Uterus (tissue), 2 donors: ENCODE results near the gene INPPL1.

ENCODE experiments used
- POLR2A ChIP-seq, 2 donors: fragments of 450-650 bp; IDR thresholded peaks; one replicate each; pipeline ENCODE4 v1.6.1; 2016; ENCODE audit warnings: antibody characterized with exemption in 2 of 2, mild to moderate bottlenecking in 1 of 2, moderate library complexity in 1 of 2
- TF ChIP-seq, protein P1 (sequence below), 4 experiments: fragments of 200-600 bp in 2 of 4; fragments of 450-650 bp in 2 of 4; sonication (generic) in 2 of 4; IDR thresholded peaks; one replicate each; pipeline ENCODE4 v1.5.1; 2016 to 2019; ENCODE audit warnings: antibody characterized with exemption in 4 of 4, mild to moderate bottlenecking in 2 of 4, moderate library complexity in 1 of 4

DNA sequence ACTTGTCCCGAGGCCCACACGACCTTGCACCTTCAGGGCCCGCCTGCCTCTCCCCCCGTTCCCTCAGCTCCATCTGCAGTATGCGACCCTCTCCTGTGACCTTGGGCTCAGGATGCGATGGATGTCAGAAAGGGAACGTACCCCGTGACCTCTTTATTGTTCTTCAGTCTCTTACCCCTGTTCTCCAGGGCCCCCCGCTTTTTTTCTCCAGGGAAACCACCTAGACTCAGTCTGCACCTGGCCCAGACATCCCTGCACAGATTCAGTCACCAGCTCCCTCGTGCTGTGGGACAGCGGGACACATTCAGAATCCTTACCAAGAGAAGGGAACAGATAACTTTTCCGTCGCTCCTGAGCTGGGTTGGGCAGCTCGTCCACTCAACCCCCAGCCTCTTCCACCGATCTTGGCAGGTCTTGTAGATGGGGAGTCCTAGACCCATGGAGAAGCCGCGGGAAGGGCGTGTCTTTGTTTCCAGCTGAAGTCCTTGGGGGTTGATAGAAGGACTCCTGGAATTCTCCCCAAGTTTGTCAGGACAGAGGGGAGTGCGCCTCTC lies 20.8 kb downstream of the INPPL1 start:
- TF ChIP-seq, protein P1, sequence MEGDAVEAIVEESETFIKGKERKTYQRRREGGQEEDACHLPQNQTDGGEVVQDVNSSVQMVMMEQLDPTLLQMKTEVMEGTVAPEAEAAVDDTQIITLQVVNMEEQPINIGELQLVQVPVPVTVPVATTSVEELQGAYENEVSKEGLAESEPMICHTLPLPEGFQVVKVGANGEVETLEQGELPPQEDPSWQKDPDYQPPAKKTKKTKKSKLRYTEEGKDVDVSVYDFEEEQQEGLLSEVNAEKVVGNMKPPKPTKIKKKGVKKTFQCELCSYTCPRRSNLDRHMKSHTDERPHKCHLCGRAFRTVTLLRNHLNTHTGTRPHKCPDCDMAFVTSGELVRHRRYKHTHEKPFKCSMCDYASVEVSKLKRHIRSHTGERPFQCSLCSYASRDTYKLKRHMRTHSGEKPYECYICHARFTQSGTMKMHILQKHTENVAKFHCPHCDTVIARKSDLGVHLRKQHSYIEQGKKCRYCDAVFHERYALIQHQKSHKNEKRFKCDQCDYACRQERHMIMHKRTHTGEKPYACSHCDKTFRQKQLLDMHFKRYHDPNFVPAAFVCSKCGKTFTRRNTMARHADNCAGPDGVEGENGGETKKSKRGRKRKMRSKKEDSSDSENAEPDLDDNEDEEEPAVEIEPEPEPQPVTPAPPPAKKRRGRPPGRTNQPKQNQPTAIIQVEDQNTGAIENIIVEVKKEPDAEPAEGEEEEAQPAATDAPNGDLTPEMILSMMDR (IDR thresholded peaks at IDR 0.05), result no peak
- TF ChIP-seq POLR2A (IDR thresholded peaks at IDR 0.05), result no peak
